GM12875 (cell line): ENCODE data around the gene ARHGEF16.

Experiments
- H3K4me3 ChIP-seq: one replicate; pipeline ENCODE4 v1.5.1; 2011; ENCODE audit warnings: low read depth, low read length, control low read depth
- TF ChIP-seq, protein P1 (sequence below): IDR thresholded peaks from 2 replicates; pipeline ENCODE4 v1.5.1; 2011; ENCODE audit warnings: low read depth, mild to moderate bottlenecking, control low read depth, inconsistent platforms, low read length, moderate library complexity, borderline replicate concordance; ENCODE audit not compliant: insufficient read depth

Gene ARHGEF16

GRCh38 chr1:3499611-3500010, 45.1 kb downstream of the ARHGEF16 start:
- TF ChIP-seq, protein P1, sequence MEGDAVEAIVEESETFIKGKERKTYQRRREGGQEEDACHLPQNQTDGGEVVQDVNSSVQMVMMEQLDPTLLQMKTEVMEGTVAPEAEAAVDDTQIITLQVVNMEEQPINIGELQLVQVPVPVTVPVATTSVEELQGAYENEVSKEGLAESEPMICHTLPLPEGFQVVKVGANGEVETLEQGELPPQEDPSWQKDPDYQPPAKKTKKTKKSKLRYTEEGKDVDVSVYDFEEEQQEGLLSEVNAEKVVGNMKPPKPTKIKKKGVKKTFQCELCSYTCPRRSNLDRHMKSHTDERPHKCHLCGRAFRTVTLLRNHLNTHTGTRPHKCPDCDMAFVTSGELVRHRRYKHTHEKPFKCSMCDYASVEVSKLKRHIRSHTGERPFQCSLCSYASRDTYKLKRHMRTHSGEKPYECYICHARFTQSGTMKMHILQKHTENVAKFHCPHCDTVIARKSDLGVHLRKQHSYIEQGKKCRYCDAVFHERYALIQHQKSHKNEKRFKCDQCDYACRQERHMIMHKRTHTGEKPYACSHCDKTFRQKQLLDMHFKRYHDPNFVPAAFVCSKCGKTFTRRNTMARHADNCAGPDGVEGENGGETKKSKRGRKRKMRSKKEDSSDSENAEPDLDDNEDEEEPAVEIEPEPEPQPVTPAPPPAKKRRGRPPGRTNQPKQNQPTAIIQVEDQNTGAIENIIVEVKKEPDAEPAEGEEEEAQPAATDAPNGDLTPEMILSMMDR = no peak
- H3K4me3 ChIP-seq = no peak overlapping the region

GRCh38 chr1:3500265-3500835, 45.9 kb downstream of the ARHGEF16 start:
- TF ChIP-seq, protein P1 = no peak

DNA sequence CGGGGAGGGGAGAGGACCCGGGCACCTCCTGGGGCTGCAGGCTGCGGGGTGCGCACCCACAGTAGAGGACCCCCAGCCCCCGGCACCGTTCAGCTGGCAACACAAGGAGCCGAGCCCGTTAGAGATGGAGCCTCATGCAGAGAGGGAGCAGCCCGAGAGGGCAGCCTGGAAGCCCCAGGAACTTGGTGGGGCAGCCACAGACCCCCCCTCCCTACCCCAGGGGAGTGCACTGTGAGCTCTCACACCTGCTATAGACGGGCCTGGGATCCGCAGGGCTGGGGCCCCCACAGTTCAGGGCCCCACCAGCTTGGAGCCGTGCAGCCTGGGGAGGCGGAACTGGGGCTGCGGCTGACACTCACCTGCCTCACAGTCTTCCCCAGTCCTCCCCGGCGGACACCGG, 47.0 kb downstream of the ARHGEF16 start:
- TF ChIP-seq, protein P1 = no peak
- no peak overlapping the region for H3K4me3 ChIP-seq

More at GRCh38 chr1:3500265-3500835, 45.9 kb downstream of the ARHGEF16 start:
- no peak overlapping the region for H3K4me3 ChIP-seq

DNA sequence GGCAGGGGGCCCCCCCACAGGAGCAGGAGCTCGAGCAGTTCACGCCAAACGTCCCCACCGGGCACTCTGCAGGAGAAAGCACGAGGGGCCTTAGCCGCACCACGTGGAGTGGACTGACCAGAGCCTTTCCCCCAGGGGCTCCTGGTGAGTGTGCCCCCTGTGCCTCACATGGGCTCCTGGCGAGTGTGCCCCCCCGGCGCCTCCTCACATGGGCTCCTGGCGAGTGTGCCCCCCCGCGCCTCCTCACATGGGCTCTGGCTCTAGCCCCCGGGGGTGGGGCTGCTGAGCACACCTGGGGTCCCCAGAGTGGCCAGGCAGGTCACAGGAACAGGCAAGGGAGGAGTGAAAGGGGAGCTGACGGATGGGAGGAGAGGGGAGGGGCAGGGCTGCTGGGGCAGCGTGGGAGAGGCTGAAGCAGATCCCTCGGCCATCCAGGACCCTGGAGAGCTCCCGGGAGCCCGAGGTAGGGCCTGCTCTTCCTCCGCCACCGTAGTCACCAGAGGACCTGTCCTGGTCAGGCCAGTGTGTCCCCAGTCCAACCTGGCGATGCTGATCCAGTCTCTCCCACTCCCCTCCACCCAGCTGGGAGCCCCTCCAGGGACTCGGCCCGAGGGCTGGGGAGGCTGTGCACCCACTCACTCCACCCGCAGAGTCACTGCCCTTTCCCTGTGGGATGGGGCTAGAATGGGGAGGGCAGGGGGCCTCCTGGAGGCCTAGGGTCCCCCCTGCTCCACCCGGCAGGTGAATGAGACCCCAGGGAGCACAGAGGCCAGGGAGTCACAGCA, 47.6 kb downstream of the ARHGEF16 start:
- TF ChIP-seq, protein P1 = no peak
- no peak overlapping the region for H3K4me3 ChIP-seq

- H3K4me3 ChIP-seq = no peak overlapping the region
- TF ChIP-seq, protein P1 = no peak
Observed at GRCh38 chr1:3502641-3503524, 48.4 kb downstream of the ARHGEF16 start.

DNA sequence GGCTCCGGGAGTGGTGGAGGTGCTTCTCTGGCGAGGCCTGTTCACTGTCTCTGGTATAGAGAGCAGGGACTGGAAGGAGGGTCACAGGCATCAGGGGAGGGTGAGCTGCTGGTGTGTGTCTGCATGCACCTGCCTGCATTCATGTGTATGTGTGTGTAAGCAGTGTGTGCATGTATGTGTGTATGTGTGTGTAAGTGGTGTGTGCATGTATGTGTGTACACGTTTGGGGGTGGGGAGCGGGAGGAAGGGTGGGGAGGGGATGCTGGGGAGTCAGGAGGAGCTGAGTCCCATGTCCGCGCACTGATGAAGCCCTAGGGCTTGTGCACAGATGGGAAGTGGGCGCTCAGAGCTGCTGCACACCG, 49.0 kb downstream of the ARHGEF16 start:
- TF ChIP-seq, protein P1 = no peak
- no peak overlapping the region for H3K4me3 ChIP-seq
